Epithelial cell of proximal tubule (primary cell): ENCODE results near the gene CCDC172. TPM values are rescaled to one million over a fixed set of nuclear protein-coding genes. Genes with fewer than 3 reads are reported as not detected.

Source experiments
- DNase-seq: peaks from one replicate; pipeline ENCODE4 v3.0.0-alpha.2; 2011; ENCODE audit warnings: low read depth
- H3K4me3 ChIP-seq: 2 replicates; pipeline ENCODE4 v1.5.1; 2011; ENCODE audit warnings: low read depth, mild to moderate bottlenecking, low read length
- total RNA-seq: library from RNA; depleted of rRNA; stranded (reverse); fragments of >200 nt; gene quantifications from 2 replicates; pipeline ENCODE4 v1.2.3, GENCODE V29; 2015
- TF ChIP-seq, protein P1 (sequence below): conservative IDR thresholded peaks from 2 replicates; pipeline ENCODE4 v1.5.1; 2012; ENCODE audit warnings: low read depth, mild to moderate bottlenecking, low read length

The CCDC172 gene
- total RNA-seq, 1 donor from 2014 or later, result not detected

DNA sequence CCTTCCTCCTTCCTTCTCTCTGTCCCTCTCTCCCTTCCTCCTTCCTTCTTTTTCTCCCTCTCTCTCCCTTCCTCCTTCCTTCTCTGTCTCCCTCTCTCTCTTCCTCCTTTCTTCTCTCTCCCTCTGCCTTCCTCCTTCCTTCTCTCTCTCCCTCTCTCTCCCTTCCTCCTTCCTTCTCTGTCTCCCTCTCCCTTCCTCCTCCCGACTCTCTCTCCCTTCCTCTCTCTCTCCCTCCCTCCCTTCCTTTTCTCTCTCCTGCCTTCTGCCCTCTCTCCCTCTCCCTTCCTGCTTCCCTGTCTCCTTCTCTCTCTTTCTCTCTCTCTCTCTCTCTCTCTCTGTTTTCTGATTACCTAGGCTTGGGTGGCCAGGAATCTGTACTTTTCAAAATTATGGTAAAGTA lies 34.6 kb upstream of the CCDC172 start:
- TF ChIP-seq, protein P1, sequence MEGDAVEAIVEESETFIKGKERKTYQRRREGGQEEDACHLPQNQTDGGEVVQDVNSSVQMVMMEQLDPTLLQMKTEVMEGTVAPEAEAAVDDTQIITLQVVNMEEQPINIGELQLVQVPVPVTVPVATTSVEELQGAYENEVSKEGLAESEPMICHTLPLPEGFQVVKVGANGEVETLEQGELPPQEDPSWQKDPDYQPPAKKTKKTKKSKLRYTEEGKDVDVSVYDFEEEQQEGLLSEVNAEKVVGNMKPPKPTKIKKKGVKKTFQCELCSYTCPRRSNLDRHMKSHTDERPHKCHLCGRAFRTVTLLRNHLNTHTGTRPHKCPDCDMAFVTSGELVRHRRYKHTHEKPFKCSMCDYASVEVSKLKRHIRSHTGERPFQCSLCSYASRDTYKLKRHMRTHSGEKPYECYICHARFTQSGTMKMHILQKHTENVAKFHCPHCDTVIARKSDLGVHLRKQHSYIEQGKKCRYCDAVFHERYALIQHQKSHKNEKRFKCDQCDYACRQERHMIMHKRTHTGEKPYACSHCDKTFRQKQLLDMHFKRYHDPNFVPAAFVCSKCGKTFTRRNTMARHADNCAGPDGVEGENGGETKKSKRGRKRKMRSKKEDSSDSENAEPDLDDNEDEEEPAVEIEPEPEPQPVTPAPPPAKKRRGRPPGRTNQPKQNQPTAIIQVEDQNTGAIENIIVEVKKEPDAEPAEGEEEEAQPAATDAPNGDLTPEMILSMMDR, result no peak
- H3K4me3 ChIP-seq, result no peak overlapping the region
- no peak for DNase-seq

DNA sequence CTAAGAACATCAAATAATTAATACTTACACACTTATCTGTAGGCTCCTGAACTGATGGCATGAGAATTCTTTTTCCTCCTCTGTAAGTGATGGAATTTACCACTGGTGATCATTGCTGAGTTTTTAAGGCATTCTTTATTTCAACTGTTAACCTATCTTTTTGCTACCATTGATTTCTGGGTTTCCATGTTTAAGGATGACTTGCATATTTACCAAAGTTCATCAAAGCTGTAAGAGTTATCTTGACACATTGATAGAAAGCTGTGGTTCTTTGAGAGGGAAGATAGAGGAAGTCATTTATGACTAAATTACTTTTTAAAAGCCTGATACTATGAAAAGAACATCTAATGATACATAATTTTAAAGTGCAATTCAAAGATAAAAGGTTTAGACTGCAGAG lies 31.8 kb upstream of the CCDC172 start:
- TF ChIP-seq, protein P1, result no peak
- no peak for DNase-seq
- H3K4me3 ChIP-seq, result no peak overlapping the region

DNA sequence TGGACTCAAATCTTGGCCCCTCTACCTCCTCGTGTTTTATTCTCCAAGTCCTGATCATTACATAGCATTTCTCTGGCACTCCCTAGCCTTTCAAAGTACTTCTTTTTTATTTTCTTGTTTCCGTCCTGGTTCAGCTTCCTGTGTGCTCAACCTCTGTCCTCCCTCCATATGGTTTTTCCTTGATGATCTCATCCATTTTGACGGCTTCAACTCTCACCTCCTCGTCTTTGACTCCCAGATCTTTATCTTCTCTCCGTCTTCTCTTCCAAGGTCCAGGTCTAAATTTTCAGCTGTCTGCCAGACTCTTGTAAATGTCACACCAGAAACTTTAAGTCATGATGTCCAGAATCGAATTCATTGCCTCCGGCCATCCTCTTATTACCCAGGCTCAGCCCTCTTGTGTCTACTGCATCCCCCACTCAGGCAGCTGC lies 27.9 kb upstream of the CCDC172 start:
- no peak overlapping the region for H3K4me3 ChIP-seq
- DNase-seq, result no peak
- TF ChIP-seq, protein P1, result no peak

DNA sequence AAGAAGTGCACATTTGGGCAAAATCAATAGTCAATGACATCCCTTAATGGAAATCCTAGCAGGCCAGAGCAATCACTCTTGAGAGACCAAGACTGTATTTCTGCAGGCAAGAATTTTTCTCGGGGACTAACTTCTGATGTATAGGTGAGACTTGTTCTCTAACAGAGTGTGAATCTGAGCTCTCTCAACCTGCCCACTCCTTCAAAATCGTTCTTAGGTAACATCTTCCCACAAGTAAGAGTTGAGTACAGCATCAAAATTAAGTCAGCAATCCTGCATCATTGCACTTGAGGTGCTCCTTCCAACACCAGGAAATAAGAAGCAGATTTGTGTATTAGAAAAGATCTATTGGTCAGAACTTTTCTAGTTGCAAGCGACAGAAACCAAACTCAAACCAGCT lies 25.7 kb upstream of the CCDC172 start:
- TF ChIP-seq, protein P1, result no peak
- no peak for DNase-seq
- no peak overlapping the region for H3K4me3 ChIP-seq

DNA sequence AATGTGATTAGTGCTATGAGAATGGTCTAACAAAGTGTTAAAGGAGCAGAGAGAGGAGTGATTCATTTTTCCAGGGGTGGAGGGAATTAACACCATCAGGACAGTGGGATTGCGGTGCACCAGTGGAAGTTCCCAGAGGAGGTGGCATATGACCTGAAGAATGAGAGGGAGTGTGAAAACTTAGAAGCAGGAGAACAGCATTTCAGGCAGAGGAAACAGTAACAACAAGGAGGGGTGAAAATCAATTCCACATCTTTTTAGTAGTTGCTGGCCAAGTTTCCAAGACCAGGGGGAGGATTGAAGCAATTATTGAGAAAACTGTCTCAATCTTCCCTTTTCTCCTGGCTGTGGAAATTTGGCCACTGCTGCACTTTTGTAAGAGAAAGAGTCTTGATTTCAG lies 23.7 kb upstream of the CCDC172 start:
- TF ChIP-seq, protein P1, result no peak
- no peak for DNase-seq
- H3K4me3 ChIP-seq, result no peak overlapping the region

DNA sequence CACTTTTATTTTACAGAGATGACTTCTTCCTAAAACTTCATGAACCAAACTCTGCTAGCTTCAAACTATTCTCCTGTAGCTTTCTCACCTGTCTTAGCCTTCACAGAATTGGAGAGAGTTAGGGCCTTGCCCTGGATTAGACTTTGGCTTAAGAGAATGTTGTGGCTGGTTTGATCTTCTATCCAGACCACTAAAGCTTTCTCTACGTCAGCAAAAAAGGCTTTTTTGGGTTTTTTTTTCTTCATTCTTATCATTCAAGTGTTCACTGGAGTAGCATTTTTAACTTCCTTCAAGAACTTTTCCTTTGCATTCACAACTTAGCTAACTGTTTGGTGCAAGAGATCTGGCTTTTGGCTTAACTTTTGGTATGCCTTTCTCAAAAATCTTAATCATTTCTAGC lies 19.3 kb upstream of the CCDC172 start:
- H3K4me3 ChIP-seq, result no peak overlapping the region
- no peak for DNase-seq
- TF ChIP-seq, protein P1, result no peak

DNA sequence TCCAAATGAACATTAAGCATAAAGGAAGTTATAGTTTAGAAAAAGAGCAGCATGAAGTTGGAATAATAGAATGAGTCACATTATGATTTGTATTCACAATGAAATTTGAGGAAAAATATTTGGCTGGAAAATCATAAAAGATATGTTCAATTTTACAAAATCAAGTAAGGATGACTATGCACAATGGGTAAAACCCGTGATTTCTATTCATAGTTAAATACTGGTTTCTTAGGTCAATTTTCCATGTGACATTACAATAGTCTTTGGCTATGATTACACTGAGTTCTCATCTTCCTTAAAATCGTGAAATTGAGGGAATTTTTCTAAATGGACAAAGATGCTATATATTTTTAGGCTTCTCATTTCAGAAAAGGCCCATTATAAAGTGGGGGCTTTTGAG lies 17.4 kb upstream of the CCDC172 start:
- TF ChIP-seq, protein P1, result no peak
- H3K4me3 ChIP-seq, result no peak overlapping the region
- DNase-seq, result no peak
